H1 (cell line): ENCODE results near the gene TSFM. TPM values are rescaled to one million over a fixed set of nuclear protein-coding genes. Genes with fewer than 3 reads are reported as not detected.

Experiments
- CBX5 ChIP-seq: fragments of 300-800, 300-1000 bp; sonication (generic); IDR thresholded peaks from 2 replicates; pipeline ENCODE4 v1.7.1; 2016; ENCODE audit warnings: antibody characterized with exemption, low read length, low read depth
- CEBPB ChIP-seq: IDR thresholded peaks from 2 replicates; pipeline ENCODE4 v1.6.1; 2012; ENCODE audit warnings: low read depth, low read length
- EP300 ChIP-seq, 2 experiments: IDR thresholded peaks; 1 replicate in 1 of 2; 2 replicates in 1 of 2; pipeline ENCODE4 v1.6.1; 2011 to 2012; ENCODE audit warnings: low read depth in 2 of 2, low read length in 2 of 2, mild to moderate bottlenecking in 2 of 2, borderline replicate concordance in 1 of 2, inconsistent platforms in 1 of 2, moderate library complexity in 1 of 2
- KDM4A ChIP-seq: IDR thresholded peaks from one replicate; pipeline ENCODE4 v1.7.1; 2012; ENCODE audit warnings: low read depth, mild to moderate bottlenecking, moderate library complexity, low read length, inconsistent platforms; ENCODE audit not compliant: severe bottlenecking
- KDM5A ChIP-seq: fragments of 200-600 bp; IDR thresholded peaks from 2 replicates; pipeline ENCODE4 v1.7.1; 2012; ENCODE audit warnings: mild to moderate bottlenecking, low read length, inconsistent platforms, mixed read lengths
- NANOG ChIP-seq: IDR thresholded peaks from 2 replicates; pipeline ENCODE4 v1.6.1; 2011; ENCODE audit warnings: low read length, low read depth, mild to moderate bottlenecking, inconsistent platforms; ENCODE audit not compliant: insufficient read depth, poor library complexity, severe bottlenecking
- RAD21 ChIP-seq, 2 experiments: IDR thresholded peaks in 1 of 2; conservative IDR thresholded peaks in 1 of 2; 2 replicates each; pipeline ENCODE4 v1.6.1; 2011; ENCODE audit warnings: low read depth in 2 of 2, low read length in 2 of 2, improper control_type of control experiment in 1 of 2, inconsistent platforms in 1 of 2, mild to moderate bottlenecking in 1 of 2, moderate library complexity in 1 of 2
- SP4 ChIP-seq: IDR thresholded peaks from 2 replicates; pipeline ENCODE4 v1.6.1; 2012; ENCODE audit warnings: low read length, inconsistent platforms
- TAF7 ChIP-seq: optimal IDR thresholded peaks from 2 replicates; pipeline ENCODE3; 2011; ENCODE audit warnings: low read depth, mild to moderate bottlenecking, inconsistent platforms, low read length, moderate library complexity, borderline replicate concordance
- polyA plus RNA-seq, 7 experiments: library from polyadenylated mRNA; depleted of rRNA in 3 of 7; stranded (reverse) in 5 of 7; unstranded in 2 of 7; fragments of >200 nt in 5 of 7; fragments of 200-250 nt in 2 of 7; gene quantifications; 1 replicate in 5 of 7; 2 replicates in 1 of 7; 4 replicates in 1 of 7; pipeline versions ENCODE4 v1.2.1 to v1.2.3, GENCODE V29; 2011 to 2013; ENCODE audit warnings: missing spikeins in 2 of 7, mixed read lengths in 2 of 7
- total RNA-seq: library from RNA; stranded (reverse); fragmentation: NEBNext Ultra II Directional; extraction: Animal tissue kit (Norgen Biotek cat#: 25700); gene quantifications from 2 replicates; pipeline ENCODE4 v1.2.1, GENCODE V29; 2021
- TF ChIP-seq, protein P1 (sequence below): fragments of 300-600 bp; sonication (generic); IDR thresholded peaks from 2 replicates; pipeline ENCODE4 v1.7.1; 2012; ENCODE audit warnings: low read length, moderate library complexity, mild to moderate bottlenecking, inconsistent platforms; ENCODE audit not compliant: insufficient replicate concordance
- TF ChIP-seq, protein P2 (sequence below): IDR thresholded peaks from 2 replicates; pipeline ENCODE4 v1.6.1; 2012; ENCODE audit warnings: inconsistent platforms

Gene TSFM
- total and polyA plus RNA-seq, 2 of the 8 experiments (the other 6 are each of a cell fraction or from before 2014, with no cell fraction given), result 17.4 to 49.8 TPM

DNA sequence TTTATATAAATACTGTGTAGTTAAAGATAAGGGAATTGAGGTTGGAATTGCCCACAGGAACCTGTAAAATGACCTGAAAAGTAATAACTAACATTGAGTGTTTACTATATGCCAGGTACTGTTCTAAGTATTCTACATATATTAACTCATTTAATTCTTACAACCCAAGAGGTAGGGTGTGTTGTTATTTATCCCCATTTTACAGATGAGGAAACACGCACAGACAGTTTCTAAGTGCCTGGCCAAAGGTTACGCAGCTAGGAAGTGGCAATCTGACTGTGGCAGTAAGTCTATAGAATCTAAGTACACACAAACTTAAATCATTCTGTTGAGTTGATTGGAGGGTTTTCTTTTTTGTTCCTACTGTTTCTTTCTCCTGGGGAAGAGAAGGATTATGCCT is 38.8 kb upstream of the TSFM start (continued):
- TF ChIP-seq, protein P1, sequence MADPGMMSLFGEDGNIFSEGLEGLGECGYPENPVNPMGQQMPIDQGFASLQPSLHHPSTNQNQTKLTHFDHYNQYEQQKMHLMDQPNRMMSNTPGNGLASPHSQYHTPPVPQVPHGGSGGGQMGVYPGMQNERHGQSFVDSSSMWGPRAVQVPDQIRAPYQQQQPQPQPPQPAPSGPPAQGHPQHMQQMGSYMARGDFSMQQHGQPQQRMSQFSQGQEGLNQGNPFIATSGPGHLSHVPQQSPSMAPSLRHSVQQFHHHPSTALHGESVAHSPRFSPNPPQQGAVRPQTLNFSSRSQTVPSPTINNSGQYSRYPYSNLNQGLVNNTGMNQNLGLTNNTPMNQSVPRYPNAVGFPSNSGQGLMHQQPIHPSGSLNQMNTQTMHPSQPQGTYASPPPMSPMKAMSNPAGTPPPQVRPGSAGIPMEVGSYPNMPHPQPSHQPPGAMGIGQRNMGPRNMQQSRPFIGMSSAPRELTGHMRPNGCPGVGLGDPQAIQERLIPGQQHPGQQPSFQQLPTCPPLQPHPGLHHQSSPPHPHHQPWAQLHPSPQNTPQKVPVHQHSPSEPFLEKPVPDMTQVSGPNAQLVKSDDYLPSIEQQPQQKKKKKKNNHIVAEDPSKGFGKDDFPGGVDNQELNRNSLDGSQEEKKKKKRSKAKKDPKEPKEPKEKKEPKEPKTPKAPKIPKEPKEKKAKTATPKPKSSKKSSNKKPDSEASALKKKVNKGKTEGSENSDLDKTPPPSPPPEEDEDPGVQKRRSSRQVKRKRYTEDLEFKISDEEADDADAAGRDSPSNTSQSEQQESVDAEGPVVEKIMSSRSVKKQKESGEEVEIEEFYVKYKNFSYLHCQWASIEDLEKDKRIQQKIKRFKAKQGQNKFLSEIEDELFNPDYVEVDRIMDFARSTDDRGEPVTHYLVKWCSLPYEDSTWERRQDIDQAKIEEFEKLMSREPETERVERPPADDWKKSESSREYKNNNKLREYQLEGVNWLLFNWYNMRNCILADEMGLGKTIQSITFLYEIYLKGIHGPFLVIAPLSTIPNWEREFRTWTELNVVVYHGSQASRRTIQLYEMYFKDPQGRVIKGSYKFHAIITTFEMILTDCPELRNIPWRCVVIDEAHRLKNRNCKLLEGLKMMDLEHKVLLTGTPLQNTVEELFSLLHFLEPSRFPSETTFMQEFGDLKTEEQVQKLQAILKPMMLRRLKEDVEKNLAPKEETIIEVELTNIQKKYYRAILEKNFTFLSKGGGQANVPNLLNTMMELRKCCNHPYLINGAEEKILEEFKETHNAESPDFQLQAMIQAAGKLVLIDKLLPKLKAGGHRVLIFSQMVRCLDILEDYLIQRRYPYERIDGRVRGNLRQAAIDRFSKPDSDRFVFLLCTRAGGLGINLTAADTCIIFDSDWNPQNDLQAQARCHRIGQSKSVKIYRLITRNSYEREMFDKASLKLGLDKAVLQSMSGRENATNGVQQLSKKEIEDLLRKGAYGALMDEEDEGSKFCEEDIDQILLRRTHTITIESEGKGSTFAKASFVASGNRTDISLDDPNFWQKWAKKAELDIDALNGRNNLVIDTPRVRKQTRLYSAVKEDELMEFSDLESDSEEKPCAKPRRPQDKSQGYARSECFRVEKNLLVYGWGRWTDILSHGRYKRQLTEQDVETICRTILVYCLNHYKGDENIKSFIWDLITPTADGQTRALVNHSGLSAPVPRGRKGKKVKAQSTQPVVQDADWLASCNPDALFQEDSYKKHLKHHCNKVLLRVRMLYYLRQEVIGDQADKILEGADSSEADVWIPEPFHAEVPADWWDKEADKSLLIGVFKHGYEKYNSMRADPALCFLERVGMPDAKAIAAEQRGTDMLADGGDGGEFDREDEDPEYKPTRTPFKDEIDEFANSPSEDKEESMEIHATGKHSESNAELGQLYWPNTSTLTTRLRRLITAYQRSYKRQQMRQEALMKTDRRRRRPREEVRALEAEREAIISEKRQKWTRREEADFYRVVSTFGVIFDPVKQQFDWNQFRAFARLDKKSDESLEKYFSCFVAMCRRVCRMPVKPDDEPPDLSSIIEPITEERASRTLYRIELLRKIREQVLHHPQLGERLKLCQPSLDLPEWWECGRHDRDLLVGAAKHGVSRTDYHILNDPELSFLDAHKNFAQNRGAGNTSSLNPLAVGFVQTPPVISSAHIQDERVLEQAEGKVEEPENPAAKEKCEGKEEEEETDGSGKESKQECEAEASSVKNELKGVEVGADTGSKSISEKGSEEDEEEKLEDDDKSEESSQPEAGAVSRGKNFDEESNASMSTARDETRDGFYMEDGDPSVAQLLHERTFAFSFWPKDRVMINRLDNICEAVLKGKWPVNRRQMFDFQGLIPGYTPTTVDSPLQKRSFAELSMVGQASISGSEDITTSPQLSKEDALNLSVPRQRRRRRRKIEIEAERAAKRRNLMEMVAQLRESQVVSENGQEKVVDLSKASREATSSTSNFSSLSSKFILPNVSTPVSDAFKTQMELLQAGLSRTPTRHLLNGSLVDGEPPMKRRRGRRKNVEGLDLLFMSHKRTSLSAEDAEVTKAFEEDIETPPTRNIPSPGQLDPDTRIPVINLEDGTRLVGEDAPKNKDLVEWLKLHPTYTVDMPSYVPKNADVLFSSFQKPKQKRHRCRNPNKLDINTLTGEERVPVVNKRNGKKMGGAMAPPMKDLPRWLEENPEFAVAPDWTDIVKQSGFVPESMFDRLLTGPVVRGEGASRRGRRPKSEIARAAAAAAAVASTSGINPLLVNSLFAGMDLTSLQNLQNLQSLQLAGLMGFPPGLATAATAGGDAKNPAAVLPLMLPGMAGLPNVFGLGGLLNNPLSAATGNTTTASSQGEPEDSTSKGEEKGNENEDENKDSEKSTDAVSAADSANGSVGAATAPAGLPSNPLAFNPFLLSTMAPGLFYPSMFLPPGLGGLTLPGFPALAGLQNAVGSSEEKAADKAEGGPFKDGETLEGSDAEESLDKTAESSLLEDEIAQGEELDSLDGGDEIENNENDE, result no peak
- TF ChIP-seq CEBPB (no peak), NANOG (no peak), EP300 (IDR thresholded peaks at IDR 0.05; ENCODE audit: borderline replicate concordance in 1 of 2, low read depth in 2 of 2, low read length in 2 of 2) (no peak), KDM4A (no peak), RAD21 (IDR thresholded peaks at IDR 0.05 in 1 of 2, conservative IDR thresholded peaks at IDR 0.05 in 1 of 2; ENCODE audit: low read depth in 2 of 2, low read length in 2 of 2) (no peak), TAF7 (no peak), KDM5A (no peak), SP4 (no peak), CBX5 (no peak)
- TF ChIP-seq, protein P2, sequence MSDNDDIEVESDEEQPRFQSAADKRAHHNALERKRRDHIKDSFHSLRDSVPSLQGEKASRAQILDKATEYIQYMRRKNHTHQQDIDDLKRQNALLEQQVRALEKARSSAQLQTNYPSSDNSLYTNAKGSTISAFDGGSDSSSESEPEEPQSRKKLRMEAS, result no peak
